Measurements from ENCODE around the gene PER1. TPM values are rescaled to one million over a fixed set of nuclear protein-coding genes. Genes with fewer than 3 reads are reported as not detected.

The PER1 gene
- total and polyA plus RNA-seq, 2 of the 13 experiments (the other 11 are each of a cell fraction or from before 2014, with no cell fraction given), result 2.6 to 3.6 TPM

GRCh38 chr17:8120520-8121406, 31.4 kb downstream of the PER1 start (continued):
- TF ChIP-seq ZNF280B (CRISPR knock-in tag; IDR thresholded peaks at IDR 0.05; ENCODE audit: borderline replicate concordance) (no peak), ZNF687 (CRISPR knock-in tag; IDR thresholded peaks at IDR 0.05) (peak; percentile 64), ARNT2 (CRISPR knock-in tag; IDR thresholded peaks at IDR 0.05; ENCODE audit: low read depth) (0 out of 2 replicates have a peak, but pooled peaks have one; percentile 30), GABPB1 (CRISPR knock-in tag; IDR thresholded peaks at IDR 0.05) (peak; percentile 65), ZNF704 (CRISPR knock-in tag; IDR thresholded peaks at IDR 0.05; ENCODE audit: borderline replicate concordance) (peak; percentile 47; the same call in 1 of the 2 replicates), KMT2A (CRISPR knock-in tag; IDR thresholded peaks at IDR 0.05) (peak; percentile 1; the same call in 1 of the 2 replicates), NRL (CRISPR knock-in tag; IDR thresholded peaks at IDR 0.05; ENCODE audit: borderline replicate concordance) (peak; percentile 67; the same call in 1 of the 2 replicates), CBX1 (IDR thresholded peaks at IDR 0.05; ENCODE audit: low read depth) (peak; percentile 68), PHF8 (CRISPR knock-in tag; IDR thresholded peaks at IDR 0.05) (peak; percentile 48; the same call in 1 of the 2 replicates), ZBTB33 (CRISPR knock-in tag; IDR thresholded peaks at IDR 0.05) (0 out of 2 replicates have a peak, but pooled peaks have one; percentile 31), CREBL2 (CRISPR knock-in tag; IDR thresholded peaks at IDR 0.05; ENCODE audit: borderline replicate concordance) (no peak), ZNF768 (CRISPR knock-in tag; IDR thresholded peaks at IDR 0.05) (0 out of 2 replicates have a peak, but pooled peaks have one; percentile 49), ZNF124 (CRISPR knock-in tag; IDR thresholded peaks at IDR 0.05) (peak; percentile 51; the same call in 1 of the 2 replicates), ZNF710 (CRISPR knock-in tag; IDR thresholded peaks at IDR 0.05; ENCODE audit: borderline replicate concordance) (0 out of 2 replicates have a peak, but pooled peaks have one; percentile 16), CCDC6 (CRISPR knock-in tag; IDR thresholded peaks at IDR 0.05) (0 out of 2 replicates have a peak, but pooled peaks have one; percentile 8)

All from HepG2 (cell line).